ENCODE results near the gene MEDAG.

Gene MEDAG

DNA sequence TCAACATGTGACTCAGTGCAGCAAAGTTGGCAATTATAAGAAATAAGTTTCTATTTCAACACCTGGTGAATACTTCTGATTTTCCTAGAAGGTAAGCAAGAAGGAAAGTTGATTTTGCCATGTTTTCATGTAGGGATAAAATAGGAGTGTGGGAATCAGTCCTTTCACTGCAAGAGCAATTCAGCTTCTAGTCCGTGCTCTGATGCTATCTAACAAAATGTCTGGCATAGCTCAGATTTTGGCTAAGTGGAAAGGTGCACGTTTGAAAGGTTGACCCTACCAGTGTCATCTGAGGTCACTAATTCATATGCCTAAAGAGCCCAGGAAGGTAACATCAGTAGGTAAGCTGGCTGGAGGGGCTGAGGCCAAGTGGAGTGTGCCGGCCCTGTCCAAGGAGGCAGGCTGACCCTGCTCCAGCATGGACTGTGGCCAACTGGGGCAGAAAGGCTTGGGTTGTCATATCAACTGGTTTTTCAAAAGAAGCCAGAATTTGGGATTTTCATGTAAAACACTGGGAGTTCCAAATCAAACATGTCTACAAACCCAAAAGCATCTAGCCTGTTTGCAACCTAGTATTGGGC lies 38.9 kb upstream of the MEDAG start:
- DNase-seq (ENCODE audit: low read depth in 1 of 2, low spot score in 1 of 2) = no peak
- TF ChIP-seq JUND (IDR thresholded peaks at IDR 0.05; ENCODE audit: low read depth) = no peak
- in situ Hi-C loops (cut with HindIII; ENCODE audit: low pct_unique_long_range_greater_than_20kb, low sequenced_read_pairs) = no loop called here

GRCh38 chr13:30868799-30869470 lies 37.1 kb upstream of the MEDAG start:
- TF ChIP-seq JUND (IDR thresholded peaks at IDR 0.05; ENCODE audit: low read depth) = no peak
- no peak for DNase-seq (ENCODE audit: low read depth in 1 of 2, low spot score in 1 of 2)
- in situ Hi-C loops (cut with HindIII; ENCODE audit: low pct_unique_long_range_greater_than_20kb, low sequenced_read_pairs) = no loop called here

DNA sequence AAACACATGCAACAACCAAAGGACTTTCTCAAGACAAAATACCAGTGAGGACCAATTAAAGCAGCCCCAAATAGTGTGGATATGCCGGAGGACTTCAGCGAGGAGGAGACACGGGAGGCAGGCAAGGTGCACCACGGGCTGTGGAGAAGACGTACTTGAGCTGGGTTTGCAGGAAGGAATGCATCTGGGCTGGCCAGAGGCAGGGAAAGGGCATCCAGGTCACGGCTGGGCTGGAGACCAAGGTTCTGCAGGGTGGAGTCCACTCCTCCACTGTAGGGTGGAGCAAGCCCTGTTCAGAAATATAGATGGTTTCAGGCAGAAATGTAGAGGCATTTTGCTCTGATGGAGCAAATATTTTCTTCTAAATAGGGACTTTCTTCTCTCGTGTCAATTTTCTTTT lies 36.6 kb upstream of the MEDAG start:
- in situ Hi-C loops (cut with HindIII; ENCODE audit: low pct_unique_long_range_greater_than_20kb, low sequenced_read_pairs) = no loop called here
- no peak for DNase-seq (ENCODE audit: low read depth in 1 of 2, low spot score in 1 of 2)
- no peak for TF ChIP-seq JUND (IDR thresholded peaks at IDR 0.05; ENCODE audit: low read depth)

- in situ Hi-C loops (cut with HindIII; ENCODE audit: low pct_unique_long_range_greater_than_20kb, low sequenced_read_pairs) = no loop called here
Observed at GRCh38 chr13:30870049-30870884, 35.8 kb upstream of the MEDAG start.

GRCh38 chr13:30870916-30871587 lies 35.0 kb upstream of the MEDAG start:
- DNase-seq (ENCODE audit: low read depth in 1 of 2, low spot score in 1 of 2) = no peak
- in situ Hi-C loops (cut with HindIII; ENCODE audit: low pct_unique_long_range_greater_than_20kb, low sequenced_read_pairs) = no loop called here
- no peak for TF ChIP-seq JUND (IDR thresholded peaks at IDR 0.05; ENCODE audit: low read depth)

More at GRCh38 chr13:30870049-30870884, 35.8 kb upstream of the MEDAG start:
- DNase-seq (ENCODE audit: low read depth in 1 of 2, low spot score in 1 of 2) = peak; percentile 39 to 97
- TF ChIP-seq JUND (IDR thresholded peaks at IDR 0.05; ENCODE audit: low read depth) = no peak

GRCh38 chr13:30871588-30872275 lies 34.3 kb upstream of the MEDAG start:
- no peak for TF ChIP-seq JUND (IDR thresholded peaks at IDR 0.05; ENCODE audit: low read depth)
- in situ Hi-C loops (cut with HindIII; ENCODE audit: low pct_unique_long_range_greater_than_20kb, low sequenced_read_pairs) = no loop called here
- DNase-seq (ENCODE audit: low read depth in 1 of 2, low spot score in 1 of 2) = no peak

DNA sequence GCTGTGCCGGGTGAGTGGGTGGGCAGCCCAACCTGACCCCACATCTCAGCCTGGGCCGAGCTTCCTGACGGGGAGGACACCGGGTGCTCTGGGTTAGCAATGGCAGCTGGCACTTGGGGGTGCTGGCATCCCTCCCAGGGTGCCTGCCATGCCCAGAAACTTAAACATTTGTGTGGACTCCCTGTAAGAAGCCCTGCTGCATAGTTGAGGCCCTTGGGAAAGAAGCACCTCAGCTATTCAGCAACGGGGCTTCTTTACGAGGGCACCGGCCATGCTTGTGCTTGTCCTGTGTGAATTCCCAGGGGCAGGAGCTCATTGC lies 33.8 kb upstream of the MEDAG start:
- in situ Hi-C loops (cut with HindIII; ENCODE audit: low pct_unique_long_range_greater_than_20kb, low sequenced_read_pairs) = no loop called here
- DNase-seq (ENCODE audit: low read depth in 1 of 2, low spot score in 1 of 2) = no peak
- no peak for TF ChIP-seq JUND (IDR thresholded peaks at IDR 0.05; ENCODE audit: low read depth)

- no peak for DNase-seq (ENCODE audit: low read depth in 1 of 2, low spot score in 1 of 2)
- in situ Hi-C loops (cut with HindIII; ENCODE audit: low pct_unique_long_range_greater_than_20kb, low sequenced_read_pairs) = no loop called here
- no peak for TF ChIP-seq JUND (IDR thresholded peaks at IDR 0.05; ENCODE audit: low read depth)
Observed at GRCh38 chr13:30872685-30873461, 33.2 kb upstream of the MEDAG start.

GRCh38 chr13:30873499-30873898 lies 32.6 kb upstream of the MEDAG start:
- DNase-seq (ENCODE audit: low read depth in 1 of 2, low spot score in 1 of 2) = no peak
- TF ChIP-seq JUND (IDR thresholded peaks at IDR 0.05; ENCODE audit: low read depth) = no peak
- in situ Hi-C loops (cut with HindIII; ENCODE audit: low pct_unique_long_range_greater_than_20kb, low sequenced_read_pairs) = no loop called here

DNA sequence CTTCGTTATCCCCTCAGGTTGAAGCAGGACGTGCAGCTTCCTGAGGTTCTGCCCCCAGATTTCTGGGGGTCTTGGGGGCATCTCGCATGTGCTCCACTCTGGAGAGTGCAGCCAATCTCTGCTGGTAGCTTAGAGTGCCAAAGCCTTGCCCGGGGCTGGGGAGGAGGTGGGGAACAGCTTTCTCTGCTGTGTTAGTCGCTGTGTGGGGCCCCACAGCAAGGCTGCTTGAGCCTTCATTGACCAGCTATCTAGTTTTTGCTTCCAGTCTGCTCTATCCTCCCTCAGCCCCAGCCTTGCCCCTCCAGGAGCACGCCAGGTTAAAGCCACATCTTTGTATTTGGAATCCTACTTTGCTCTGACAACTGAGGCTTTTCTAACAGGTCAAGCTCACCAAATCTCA lies 32.0 kb upstream of the MEDAG start:
- in situ Hi-C loops (cut with HindIII; ENCODE audit: low pct_unique_long_range_greater_than_20kb, low sequenced_read_pairs) = no loop called here
- TF ChIP-seq JUND (IDR thresholded peaks at IDR 0.05; ENCODE audit: low read depth) = no peak
- DNase-seq (ENCODE audit: low read depth in 1 of 2, low spot score in 1 of 2) = no peak

GRCh38 chr13:30874561-30874960 lies 31.5 kb upstream of the MEDAG start:
- in situ Hi-C loops (cut with HindIII; ENCODE audit: low pct_unique_long_range_greater_than_20kb, low sequenced_read_pairs) = no loop called here
- no peak for DNase-seq (ENCODE audit: low read depth in 1 of 2, low spot score in 1 of 2)
- no peak for TF ChIP-seq JUND (IDR thresholded peaks at IDR 0.05; ENCODE audit: low read depth)

DNA sequence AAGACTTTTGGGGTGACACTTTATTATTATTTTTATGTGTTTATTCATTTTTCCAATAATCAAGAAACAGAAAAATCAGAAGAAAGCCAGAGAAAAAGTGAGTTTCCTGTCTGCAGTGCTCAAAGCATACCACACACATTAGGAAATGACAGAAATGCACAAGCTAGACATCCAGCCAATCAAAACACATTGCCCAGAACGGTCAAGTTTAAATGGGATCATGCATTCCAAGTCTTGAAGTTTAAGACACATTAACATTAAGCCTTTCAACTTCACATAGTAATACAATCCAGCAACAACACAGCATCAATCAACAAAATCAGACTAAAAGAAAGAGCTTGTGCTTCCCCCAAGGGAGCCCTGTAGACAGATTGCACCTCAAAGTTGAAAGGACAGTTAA lies 28.7 kb upstream of the MEDAG start:
- in situ Hi-C loops (cut with HindIII; ENCODE audit: low pct_unique_long_range_greater_than_20kb, low sequenced_read_pairs) = no loop called here
- DNase-seq (ENCODE audit: low read depth in 1 of 2, low spot score in 1 of 2) = no peak
- no peak for TF ChIP-seq JUND (IDR thresholded peaks at IDR 0.05; ENCODE audit: low read depth)

Data from T47D (cell line).